CD4-positive, alpha-beta T cell treated with Interleukin-4 for 4 hours (primary cell): Measurements from ENCODE around the gene SFT2D2.
"Not testable (repeated sequence)": the region's sequence is repeated elsewhere in the genome, so short reads cannot be mapped to it uniquely, and the experiment has no call there.

Experiments used
- DNase-seq: peaks from one replicate; pipeline ENCODE4 v3.0.0-alpha.2; 2020

The SFT2D2 gene

DNA sequence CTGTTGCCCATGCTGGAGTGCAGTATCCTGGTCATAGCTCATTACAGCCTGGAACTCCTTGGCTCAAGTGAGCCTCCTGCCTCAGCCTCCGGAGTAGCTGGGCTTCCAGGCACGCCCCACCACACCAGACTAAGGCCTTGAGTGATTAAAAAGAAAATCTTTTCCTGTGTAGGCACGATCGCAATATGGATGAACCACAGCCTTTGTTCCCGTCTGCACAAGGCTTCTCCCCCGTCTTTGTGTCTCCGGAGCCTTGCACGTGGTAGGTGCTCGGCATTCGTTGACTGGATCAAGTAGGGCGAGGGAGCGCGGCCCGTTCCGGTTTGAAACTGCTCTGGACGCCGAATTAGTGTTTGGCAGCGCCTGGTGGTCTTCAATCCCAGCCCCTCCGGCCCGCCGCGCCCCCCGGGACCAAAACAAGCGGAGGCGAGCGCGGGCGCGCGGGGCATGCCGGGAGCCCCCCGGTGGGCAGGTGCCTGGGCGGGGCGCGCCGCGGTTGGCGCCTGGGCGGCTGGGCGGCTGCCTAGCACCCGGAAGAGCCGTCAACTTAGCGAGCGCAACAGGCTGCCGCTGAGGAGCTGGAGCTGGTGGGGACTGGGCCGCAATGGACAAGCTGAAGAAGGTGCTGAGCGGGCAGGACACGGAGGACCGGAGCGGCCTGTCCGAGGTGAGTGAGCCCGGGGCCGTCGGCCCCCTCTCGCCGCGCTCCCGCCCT lies at the start of gene SFT2D2:
SFT2D2 (plus strand) TSS at position 529 of the 715 bp plus-strand sequence; CDS start at position 605, 76 bp downstream.
- DNase-seq, result peak; percentile 67

DNA sequence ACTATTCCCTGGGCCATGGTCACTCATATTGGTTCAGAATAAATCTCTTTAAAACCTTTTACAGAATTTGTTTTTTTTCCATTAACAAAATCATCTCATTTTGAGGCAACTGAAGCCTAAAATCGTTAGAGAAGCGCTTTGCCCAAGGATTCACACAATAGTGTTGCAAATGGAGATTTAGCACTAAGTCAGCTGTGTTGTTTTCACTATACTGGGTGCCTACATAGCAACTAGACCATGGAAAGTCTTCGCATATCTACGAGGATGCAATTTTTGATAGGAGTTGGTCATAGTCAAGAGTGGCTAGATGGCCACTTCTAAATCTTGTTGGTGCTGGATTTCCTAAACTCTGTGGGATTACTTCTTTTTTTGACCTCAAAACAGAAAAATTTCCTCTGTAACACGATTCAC lies 47.6 kb upstream of the SFT2D2 start:
- no peak for DNase-seq

GRCh38 chr1:168178638-168179437 lies 47.0 kb upstream of the SFT2D2 start, which contains the start of gene TIPRL:
Gene TIPRL, plus strand, starts transcription at chr1:168178962. Its CDS starts 116 bp downstream, at chr1:168179078.
- DNase-seq, result peak; percentile 94

DNA sequence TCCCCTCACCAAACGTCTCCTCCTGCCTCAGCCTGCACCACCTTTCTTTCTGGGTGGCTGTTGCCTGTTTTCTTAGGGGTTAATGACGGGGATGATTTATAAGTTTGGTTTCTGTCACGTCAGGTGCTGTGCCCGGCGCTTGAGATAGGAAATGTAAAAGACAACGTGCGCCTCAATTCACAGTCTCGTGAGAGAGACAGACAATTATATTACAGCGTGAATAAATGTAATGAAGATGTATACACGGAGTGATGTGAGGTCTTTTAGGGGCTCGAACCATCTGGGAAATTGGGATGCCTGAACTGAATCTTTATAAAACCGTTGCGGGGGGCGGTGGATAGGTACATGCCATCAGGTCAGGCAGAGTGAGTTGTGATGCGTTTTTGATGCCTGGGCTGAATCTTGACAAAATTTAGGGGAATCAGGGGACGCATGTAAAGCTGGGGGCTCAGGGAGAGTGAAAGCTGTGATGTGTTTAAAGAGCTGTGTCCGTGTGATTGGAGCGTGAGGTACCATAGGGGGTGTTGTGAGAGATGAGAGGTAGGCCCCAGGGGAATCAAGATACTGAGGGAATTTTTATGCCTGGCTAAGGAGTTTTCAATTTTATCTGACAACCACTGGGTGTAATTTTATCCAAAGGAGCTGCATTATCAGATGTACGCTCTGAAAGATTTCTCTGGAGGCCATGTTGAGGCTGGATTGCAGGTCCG lies 46.2 kb upstream of the SFT2D2 start:
- DNase-seq, result no peak

- DNase-seq, result no peak
Observed at GRCh38 chr1:168180148-168180524, 45.7 kb upstream of the SFT2D2 start.

DNA sequence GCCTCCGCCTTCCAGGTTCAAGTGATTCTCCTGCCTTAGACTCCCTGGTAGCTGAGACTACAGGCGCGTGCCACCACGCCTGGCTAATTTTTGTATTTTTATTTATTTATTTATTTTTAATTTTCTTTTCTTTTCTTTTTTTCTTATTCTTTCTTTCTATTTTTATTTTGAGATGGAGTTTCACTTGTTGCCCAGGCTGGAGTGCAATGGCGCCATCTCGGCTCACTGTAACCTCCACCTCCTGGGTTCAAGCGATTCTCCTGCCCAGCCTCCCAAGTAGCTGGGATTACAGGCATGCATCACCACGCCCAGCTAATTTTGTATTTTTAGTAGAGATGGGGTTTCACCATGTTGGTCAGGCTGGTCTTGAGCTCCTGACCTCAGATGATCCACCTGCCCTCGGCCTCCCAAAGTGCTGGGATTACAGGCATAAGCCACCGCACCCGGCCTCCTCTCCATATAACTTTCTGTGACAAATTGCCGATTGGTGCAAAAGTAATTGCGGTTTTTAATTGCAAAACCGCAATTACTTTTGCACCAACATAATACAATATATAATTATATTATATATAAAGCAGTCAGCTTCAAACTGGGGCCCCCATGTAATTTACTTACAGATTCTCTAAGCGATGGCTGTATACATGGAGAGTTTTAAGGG lies 44.6 kb upstream of the SFT2D2 start:
- DNase-seq, result not testable (repeated sequence)

DNA sequence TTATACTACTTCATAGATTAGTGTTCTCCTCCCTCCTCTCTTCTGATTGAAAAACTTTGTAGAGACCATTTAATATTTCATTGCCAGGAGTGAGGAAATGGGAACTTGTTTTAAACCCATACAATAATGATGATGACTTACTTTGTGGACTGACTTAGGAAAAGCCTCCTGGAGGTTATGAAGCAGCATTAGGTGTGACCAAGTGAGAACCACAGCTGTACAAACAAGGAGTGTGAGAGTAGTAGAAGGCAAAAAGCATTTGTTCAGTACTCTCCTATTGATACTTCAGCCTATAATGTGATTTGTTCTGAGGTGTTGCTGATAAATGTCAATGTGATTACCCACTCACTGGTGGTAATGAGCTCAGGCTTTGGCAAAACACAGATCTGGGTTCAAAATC lies 38.6 kb upstream of the SFT2D2 start:
- DNase-seq, result no peak

GRCh38 chr1:168190403-168190802 lies 35.4 kb upstream of the SFT2D2 start:
- no peak for DNase-seq

DNA sequence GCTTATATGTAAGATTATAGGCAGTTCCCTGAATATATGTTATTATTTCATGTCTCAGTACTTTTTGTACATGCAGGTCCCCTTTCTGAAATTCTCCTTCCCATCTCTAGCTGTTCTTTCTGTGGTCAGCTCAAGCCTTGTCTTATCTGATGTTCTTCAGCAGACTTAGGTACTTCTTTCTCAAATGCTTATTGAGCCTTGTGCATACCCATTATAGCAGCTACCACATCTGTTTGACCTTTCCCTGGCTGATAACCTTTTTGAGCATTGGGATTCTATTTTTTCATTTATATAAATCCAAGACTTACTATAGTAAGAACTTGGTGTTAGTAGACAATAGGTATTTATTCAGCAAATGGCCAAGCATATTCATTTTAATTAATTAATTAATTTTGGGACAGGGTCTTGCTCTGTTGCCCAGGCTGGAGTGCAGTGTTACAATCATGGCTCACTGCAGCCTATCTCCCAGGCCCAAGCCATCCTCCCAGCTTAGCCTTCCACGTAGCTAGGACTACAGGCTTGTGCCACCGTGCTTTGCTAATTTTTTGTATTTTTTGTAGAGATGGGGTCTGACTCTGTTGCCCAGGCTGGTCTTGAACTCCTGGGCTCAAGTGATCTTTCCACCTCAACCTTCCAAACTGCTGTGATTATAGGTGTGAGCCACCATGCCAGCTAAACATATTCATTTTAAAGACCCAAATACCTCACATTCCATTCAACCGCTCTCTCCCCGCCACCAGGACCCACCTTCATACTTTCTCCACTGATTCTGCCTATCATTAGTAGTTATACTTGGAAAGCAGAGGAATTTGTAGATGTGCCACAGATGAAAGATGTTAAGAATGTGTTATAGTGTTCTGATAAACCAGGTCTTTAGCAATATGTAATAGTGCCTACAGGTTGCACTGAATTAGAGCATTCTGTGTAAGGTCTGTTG lies 30.3 kb upstream of the SFT2D2 start:
- DNase-seq, result no peak

DNA sequence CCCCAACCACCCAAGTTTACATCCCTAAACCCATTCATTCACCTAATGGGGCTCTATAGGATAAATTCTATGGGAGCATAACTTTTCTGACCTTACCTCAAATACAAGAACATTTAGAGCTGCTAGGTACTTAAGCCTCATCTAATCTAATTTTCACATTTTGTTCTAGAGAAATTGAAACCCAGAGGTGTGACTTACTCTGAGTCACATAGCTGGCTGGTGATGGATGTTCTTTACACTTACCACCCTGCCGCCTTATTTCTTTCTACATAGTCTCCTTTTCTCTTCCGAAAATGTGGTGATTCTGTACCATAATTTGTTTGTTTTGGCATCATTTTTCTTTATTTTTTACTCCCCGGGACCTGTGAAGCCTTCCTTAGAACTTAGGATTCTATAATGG lies 26.7 kb upstream of the SFT2D2 start:
- no peak for DNase-seq

DNA sequence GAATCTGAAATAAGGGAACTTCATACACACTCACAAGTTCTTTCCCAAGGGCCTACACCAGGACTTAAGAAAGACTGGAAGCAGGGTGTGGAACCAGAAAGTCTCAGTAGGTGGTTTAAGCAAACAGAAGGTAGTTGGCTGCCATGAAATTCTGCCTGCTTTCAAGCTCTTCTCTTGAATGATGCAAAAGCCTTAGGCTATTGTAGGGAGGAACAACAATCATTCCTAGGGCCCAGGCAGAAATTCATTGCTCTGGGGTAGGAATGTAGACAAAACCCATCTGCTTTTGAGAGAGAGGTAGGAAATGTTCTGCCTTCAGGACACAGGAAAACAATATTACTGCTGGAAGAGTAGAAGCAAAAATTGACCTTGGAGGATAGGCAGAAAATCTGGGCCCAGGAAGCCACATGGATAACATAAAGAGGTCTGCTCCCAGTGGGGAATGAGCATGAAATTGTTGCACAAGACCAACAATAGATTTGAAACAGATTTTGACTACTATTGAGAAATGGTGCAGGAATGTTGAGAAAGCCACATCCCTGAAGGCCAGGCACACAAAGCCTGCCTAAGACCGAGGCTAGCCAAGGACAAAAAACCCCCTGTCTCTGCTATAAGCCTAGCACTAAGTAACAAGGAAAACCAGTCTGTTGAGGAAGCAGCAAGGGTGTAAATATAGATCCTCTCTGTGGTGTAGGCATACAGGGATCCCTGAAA lies 22.7 kb upstream of the SFT2D2 start:
- DNase-seq, result no peak

DNA sequence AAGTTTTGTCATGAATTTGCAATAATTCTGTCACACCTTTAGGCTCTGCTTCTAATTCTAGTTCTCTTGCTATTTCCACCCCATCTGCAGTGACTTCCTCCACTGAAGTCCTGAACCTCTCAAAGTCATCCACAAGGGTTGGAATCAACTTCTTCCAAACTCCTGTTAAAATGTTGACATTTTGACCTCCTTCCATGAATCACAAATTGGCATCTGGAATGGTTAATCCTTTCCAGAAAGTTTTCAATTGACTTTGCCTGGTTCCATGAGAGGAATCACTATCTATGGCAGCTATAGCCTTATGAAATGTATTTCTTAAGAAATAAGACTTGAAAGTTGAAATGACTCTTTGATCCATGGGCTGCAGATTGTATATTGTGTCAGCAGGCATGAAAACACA lies 19.7 kb upstream of the SFT2D2 start:
- DNase-seq, result no peak

- DNase-seq, result not testable (repeated sequence)
Observed at GRCh38 chr1:168207673-168208072, 18.1 kb upstream of the SFT2D2 start.

DNA sequence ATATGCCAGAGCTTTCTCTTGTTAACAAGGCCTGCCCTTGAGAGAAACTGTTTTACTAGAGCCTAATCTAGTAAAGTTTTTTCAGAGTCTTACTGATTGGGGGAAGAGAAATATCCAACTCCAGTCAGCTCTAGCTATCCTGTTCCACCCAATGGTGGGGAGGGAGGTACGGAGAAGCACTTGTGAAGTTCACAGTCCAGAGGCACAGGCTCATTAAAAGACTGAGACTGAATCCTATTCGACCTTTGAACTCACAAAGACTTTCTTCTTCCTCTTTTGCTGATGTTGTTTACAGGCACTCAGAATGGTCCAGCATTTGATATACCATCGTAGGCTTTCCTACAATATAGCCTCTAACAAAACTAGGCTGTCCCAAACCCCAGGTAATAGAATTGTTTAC lies 15.5 kb upstream of the SFT2D2 start:
- DNase-seq, result no peak

GRCh38 chr1:168213349-168213748 lies 12.5 kb upstream of the SFT2D2 start:
- no peak for DNase-seq

DNA sequence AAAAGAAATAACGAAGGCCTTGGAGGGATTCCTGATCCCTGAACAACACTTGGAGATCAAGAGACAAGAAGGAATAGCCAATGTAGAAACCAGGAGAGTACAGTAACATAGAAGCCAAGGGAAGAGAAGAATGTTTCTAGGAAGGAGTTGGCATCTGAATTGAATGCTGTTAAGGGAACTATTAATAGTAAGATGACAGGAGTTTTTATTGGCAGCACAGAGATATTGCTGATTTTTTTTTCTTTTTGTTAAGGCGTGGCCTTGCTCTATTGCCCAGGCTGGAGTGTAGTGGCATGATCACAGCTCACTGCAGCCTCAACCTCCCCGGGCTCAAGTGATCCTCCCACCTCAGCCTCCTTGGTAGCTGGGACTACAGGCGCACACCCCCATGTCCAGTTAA lies 9.6 kb upstream of the SFT2D2 start:
- no peak for DNase-seq

DNA sequence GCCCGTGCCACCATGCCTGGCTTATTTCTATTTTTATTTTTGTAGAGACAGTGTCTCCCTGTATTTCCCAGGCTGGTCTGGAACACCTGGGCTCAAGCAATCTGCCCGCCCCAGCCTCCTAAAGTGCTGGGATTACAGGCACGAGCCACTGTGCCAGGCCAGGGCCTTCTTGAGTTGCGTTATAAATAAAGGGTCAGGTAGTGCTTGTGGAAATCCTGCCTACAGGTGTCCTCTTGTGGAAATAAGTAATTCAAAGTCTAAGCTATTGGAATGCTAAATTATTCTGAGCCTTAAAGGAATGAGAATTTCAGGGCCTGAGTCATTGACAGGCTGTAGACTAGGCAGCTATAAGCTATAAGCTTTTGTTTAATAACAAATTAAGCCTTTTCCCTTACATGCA lies 8.1 kb upstream of the SFT2D2 start:
- no peak for DNase-seq

GRCh38 chr1:168218658-168219057 lies 7.1 kb upstream of the SFT2D2 start:
- DNase-seq, result no peak

DNA sequence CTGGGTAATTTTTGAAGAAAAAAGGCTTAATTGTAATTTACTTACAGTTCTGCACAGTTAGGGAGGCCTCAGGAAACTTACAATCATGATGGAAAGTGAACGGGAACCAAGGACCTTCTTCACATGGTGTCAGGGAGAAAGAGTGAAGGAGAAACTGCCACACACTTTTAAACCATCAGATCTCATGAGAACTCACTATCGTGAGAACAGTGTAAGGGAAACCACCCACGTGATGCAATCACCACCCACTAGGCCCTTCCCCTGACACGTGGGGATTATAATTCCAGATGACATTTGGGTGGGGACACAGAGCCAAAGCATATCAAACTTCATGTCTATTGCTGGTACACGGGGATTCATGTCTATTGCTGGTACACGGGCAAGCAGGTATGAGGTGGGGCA lies 5.3 kb upstream of the SFT2D2 start:
- no peak for DNase-seq

- DNase-seq, result no peak
Observed at GRCh38 chr1:168221275-168221674, 4.5 kb upstream of the SFT2D2 start.

DNA sequence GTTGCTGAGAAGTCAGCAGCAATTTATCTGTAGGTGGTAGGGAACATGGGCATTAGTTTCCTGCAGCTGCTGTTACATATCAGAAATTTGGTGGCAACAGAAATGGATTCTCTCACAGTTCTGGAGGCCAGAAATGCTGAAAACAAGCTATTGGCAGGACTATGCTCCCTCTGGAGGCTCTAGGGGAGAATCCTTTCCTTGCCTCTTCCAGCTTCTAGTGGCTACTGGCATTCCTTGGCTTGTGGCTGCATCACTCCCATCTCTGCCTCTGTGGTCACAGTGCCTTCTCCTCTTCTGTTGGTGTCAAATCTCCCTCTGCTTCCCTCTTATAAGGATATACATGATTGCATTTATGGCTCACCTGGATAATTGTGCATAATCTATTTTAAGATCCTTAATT lies 2.5 kb upstream of the SFT2D2 start:
- no peak for DNase-seq
